Measurements from ENCODE around the gene NRAP. TPM values are rescaled to one million over a fixed set of nuclear protein-coding genes. Genes with fewer than 3 reads are reported as not detected.

Gene NRAP
- total and polyA plus RNA-seq, 4 donors, result 0.05 to 0.13 (median 0.10) TPM

- TF ChIP-seq FOXA2 (IDR thresholded peaks at IDR 0.05) (no peak), ZBTB33 (IDR thresholded peaks at IDR 0.05) (no peak), NR2F2 (IDR thresholded peaks at IDR 0.05) (no peak), TAF1 (conservative IDR thresholded peaks at IDR 0.05) (no peak), EGR1 (IDR thresholded peaks at IDR 0.05; ENCODE audit: low read depth in 2 of 2) (no peak), REST (IDR thresholded peaks at IDR 0.05) (no peak)
- DNase-seq (ENCODE audit: low spot score), result no peak
- 89% methylated on average over 13 of the region's 13 CpGs for WGBS
Observed at GRCh38 chr10:113605268-113605978, 58.4 kb downstream of the NRAP start.

DNA sequence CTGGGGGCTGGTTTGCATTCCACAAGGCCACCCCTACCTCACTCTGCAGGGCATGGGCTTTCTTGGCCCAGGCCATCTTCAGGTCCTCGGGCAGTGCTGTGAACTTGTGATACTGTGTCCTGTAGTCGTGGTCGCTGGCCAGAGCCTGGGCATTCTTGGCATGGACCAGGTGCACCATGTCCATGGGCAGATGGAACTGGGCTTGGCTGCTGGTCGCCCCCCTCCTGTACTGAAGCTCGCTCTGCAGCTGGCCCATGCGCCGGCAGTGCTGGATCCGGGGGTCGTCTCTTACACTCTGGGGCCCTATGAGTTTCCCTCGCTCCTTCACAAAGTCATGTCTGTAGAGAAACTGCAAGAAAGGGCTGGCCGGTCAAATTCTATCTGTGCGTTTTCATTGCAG lies 59.3 kb downstream of the NRAP start:
- no peak overlapping the region for H3K9ac ChIP-seq (ENCODE audit: low read depth in 1 of 2, low read length in 2 of 2)
- peaks cover 0 to 8% (median 6%) of the 10 kb centered on the region in 4 donors for H3K9me3 ChIP-seq (ENCODE audit: control insufficient read depth in 4 of 4, low read length in 3 of 4)
- no peak for DNase-seq (ENCODE audit: low spot score)
- no peak overlapping the region for H3K27ac ChIP-seq (ENCODE audit: low read depth in 1 of 2, low read length in 2 of 2)
- H3K4me3 ChIP-seq (ENCODE audit: low read depth in 1 of 3, low read length in 3 of 3), result no peak overlapping the region
- H3K4me1 ChIP-seq (ENCODE audit: control insufficient read depth in 4 of 4, insufficient read depth in 4 of 4, low read length in 3 of 4), result no peaks in the 10 kb centered on the region
- 93% methylated on average over 12 of the region's 12 CpGs for WGBS
- no peaks in the 10 kb centered on the region for H3K36me3 ChIP-seq (ENCODE audit: control insufficient read depth in 4 of 4, insufficient read depth in 3 of 4, low read depth in 1 of 4, low read length in 3 of 4)
- H3K27me3 ChIP-seq (ENCODE audit: control insufficient read depth in 4 of 4, insufficient read depth in 4 of 4, low read length in 3 of 4), result no peaks in the 10 kb centered on the region
- TF ChIP-seq GABPA (IDR thresholded peaks at IDR 0.05 in 1 of 2, conservative IDR thresholded peaks at IDR 0.05 in 1 of 2) (no peak), FOXA2 (IDR thresholded peaks at IDR 0.05) (no peak), MAX (IDR thresholded peaks at IDR 0.05) (no peak), EGR1 (IDR thresholded peaks at IDR 0.05; ENCODE audit: low read depth in 2 of 2) (no peak), YY1 (IDR thresholded peaks at IDR 0.05) (no peak), TAF1 (conservative IDR thresholded peaks at IDR 0.05) (no peak)

More at GRCh38 chr10:113605268-113605978, 58.4 kb downstream of the NRAP start:
- H3K4me1 ChIP-seq (ENCODE audit: control insufficient read depth in 4 of 4, insufficient read depth in 4 of 4, low read length in 3 of 4), result no peaks in the 10 kb centered on the region
- H3K27me3 ChIP-seq (ENCODE audit: control insufficient read depth in 4 of 4, insufficient read depth in 4 of 4, low read length in 3 of 4), result no peaks in the 10 kb centered on the region
- peaks cover 0 to 8% (median 5%) of the 10 kb centered on the region in 4 donors for H3K9me3 ChIP-seq (ENCODE audit: control insufficient read depth in 4 of 4, low read length in 3 of 4)
- H3K36me3 ChIP-seq (ENCODE audit: control insufficient read depth in 4 of 4, insufficient read depth in 3 of 4, low read depth in 1 of 4, low read length in 3 of 4), result no peaks in the 10 kb centered on the region
- no peak overlapping the region for H3K9ac ChIP-seq (ENCODE audit: low read depth in 1 of 2, low read length in 2 of 2)
- no peak overlapping the region for H3K27ac ChIP-seq (ENCODE audit: low read depth in 1 of 2, low read length in 2 of 2)
- H3K4me3 ChIP-seq (ENCODE audit: low read depth in 1 of 3, low read length in 3 of 3), result no peak overlapping the region

GRCh38 chr10:113603057-113603777 lies 60.6 kb downstream of the NRAP start:
- WGBS, result 84% methylated on average over 13 of the region's 13 CpGs
- Histone ChIP-seq H3K27me3 (ENCODE audit: control insufficient read depth in 4 of 4, insufficient read depth in 4 of 4, low read length in 3 of 4) (no peaks in the 10 kb centered on the region), H3K4me3 (ENCODE audit: low read depth in 1 of 3, low read length in 3 of 3) (no peak overlapping the region), H3K4me1 (ENCODE audit: control insufficient read depth in 4 of 4, insufficient read depth in 4 of 4, low read length in 3 of 4) (no peaks in the 10 kb centered on the region), H3K9ac (ENCODE audit: low read depth in 1 of 2, low read length in 2 of 2) (no peak overlapping the region), H3K36me3 (ENCODE audit: control insufficient read depth in 4 of 4, insufficient read depth in 3 of 4, low read depth in 1 of 4, low read length in 3 of 4) (no peaks in the 10 kb centered on the region), H3K27ac (ENCODE audit: low read depth in 1 of 2, low read length in 2 of 2) (no peak overlapping the region), H3K9me3 (ENCODE audit: control insufficient read depth in 4 of 4, low read length in 3 of 4) (peaks cover 0 to 8% (median 6%) of the 10 kb centered on the region in 4 donors)
- TF ChIP-seq CTCF (IDR thresholded peaks at IDR 0.05; ENCODE audit: low read depth, low read length, missing input control), result no peak
- TF ChIP-seq TAF1 (conservative IDR thresholded peaks at IDR 0.05), result no peak
- TF ChIP-seq ATF3 (IDR thresholded peaks at IDR 0.05), result no peak
- DNase-seq (ENCODE audit: low spot score), result no peak

All from liver (tissue), 9 donors.